Measurements from ENCODE around the gene HLTF. TPM values are rescaled to one million over a fixed set of nuclear protein-coding genes. Genes with fewer than 3 reads are reported as not detected.

Gene HLTF
- total and polyA plus RNA-seq, 2 of the 13 experiments (the other 11 are each of a cell fraction or from before 2014, with no cell fraction given), result 12.0 to 22.9 TPM

GRCh38 chr3:149086232-149086988, at the start of gene HLTF (continued):
- TF ChIP-seq, protein P1, sequence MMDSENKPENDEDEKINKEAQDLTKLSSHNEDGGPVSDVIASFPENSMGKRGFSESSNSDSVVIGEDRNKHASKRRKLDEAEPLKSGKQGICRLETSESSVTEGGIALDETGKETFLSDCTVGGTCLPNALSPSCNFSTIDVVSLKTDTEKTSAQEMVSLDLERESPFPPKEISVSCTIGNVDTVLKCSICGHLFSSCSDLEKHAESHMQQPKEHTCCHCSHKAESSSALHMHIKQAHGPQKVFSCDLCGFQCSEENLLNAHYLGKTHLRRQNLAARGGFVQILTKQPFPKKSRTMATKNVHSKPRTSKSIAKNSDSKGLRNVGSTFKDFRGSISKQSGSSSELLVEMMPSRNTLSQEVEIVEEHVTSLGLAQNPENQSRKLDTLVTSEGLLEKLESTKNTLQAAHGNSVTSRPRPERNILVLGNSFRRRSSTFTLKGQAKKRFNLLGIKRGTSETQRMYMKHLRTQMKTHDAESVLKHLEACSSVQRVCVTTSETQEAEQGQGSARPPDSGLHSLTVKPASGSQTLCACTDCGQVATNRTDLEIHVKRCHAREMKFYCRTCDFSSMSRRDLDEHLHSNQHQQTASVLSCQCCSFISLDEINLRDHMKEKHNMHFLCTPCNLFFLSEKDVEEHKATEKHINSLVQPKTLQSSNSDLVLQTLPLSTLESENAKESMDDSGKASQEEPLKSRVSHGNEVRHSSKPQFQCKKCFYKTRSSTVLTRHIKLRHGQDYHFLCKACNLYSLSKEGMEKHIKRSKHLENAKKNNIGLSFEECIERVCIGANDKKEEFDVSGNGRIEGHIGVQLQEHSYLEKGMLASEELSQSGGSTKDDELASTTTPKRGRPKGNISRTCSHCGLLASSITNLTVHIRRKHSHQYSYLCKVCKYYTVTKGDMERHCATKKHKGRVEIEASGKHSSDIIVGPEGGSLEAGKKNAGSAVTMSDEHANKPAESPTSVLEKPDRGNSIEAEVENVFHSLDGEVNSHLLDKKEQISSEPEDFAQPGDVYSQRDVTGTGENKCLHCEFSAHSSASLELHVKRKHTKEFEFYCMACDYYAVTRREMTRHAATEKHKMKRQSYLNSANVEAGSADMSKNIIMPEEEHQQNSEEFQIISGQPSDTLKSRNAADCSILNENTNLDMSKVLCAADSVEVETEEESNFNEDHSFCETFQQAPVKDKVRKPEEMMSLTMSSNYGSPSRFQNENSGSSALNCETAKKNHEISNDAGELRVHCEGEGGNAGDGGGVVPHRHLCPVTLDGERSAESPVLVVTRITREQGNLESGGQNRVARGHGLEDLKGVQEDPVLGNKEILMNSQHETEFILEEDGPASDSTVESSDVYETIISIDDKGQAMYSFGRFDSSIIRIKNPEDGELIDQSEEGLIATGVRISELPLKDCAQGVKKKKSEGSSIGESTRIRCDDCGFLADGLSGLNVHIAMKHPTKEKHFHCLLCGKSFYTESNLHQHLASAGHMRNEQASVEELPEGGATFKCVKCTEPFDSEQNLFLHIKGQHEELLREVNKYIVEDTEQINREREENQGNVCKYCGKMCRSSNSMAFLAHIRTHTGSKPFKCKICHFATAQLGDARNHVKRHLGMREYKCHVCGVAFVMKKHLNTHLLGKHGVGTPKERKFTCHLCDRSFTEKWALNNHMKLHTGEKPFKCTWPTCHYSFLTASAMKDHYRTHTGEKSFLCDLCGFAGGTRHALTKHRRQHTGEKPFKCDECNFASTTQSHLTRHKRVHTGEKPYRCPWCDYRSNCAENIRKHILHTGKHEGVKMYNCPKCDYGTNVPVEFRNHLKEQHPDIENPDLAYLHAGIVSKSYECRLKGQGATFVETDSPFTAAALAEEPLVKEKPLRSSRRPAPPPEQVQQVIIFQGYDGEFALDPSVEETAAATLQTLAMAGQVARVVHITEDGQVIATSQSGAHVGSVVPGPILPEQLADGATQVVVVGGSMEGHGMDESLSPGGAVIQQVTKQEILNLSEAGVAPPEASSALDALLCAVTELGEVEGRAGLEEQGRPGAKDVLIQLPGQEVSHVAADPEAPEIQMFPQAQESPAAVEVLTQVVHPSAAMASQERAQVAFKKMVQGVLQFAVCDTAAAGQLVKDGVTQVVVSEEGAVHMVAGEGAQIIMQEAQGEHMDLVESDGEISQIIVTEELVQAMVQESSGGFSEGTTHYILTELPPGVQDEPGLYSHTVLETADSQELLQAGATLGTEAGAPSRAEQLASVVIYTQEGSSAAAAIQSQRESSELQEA (CRISPR knock-in tag; IDR thresholded peaks at IDR 0.05; ENCODE audit: not compliant biosample characterization), result peak; percentile 89
- TF ChIP-seq NFRKB (IDR thresholded peaks at IDR 0.05) (no peak), NR2F1 (CRISPR knock-in tag; IDR thresholded peaks at IDR 0.05) (peak in 1 of 2 experiments; percentile 39; a peak in 1 of 4 replicates), KLF11 (CRISPR knock-in tag; IDR thresholded peaks at IDR 0.05) (peak; percentile 94; the same call in 1 of the 2 replicates), ZNF776 (CRISPR knock-in tag; IDR thresholded peaks at IDR 0.05) (no peak), DR1 (CRISPR knock-in tag; IDR thresholded peaks at IDR 0.05) (peak; percentile 62; the same call in 1 of the 2 replicates), ZSCAN12 (CRISPR knock-in tag; IDR thresholded peaks at IDR 0.05) (no peak), ZSCAN20 (CRISPR knock-in tag; IDR thresholded peaks at IDR 0.05; ENCODE audit: borderline replicate concordance) (peak; percentile 95; the same call in 1 of the 2 replicates), MAFF (IDR thresholded peaks at IDR 0.05; ENCODE audit: low read depth, low read length) (no peak), IRF1 (CRISPR knock-in tag; IDR thresholded peaks at IDR 0.05; ENCODE audit: low read depth) (no peak), TBX2 (CRISPR knock-in tag; IDR thresholded peaks at IDR 0.05; ENCODE audit: borderline replicate concordance) (peak; percentile 67; the same call in 1 of the 2 replicates), ZNF652 (CRISPR knock-in tag; IDR thresholded peaks at IDR 0.05; ENCODE audit: borderline replicate concordance, low read depth) (no peak)
- TF ChIP-seq, protein P2, sequence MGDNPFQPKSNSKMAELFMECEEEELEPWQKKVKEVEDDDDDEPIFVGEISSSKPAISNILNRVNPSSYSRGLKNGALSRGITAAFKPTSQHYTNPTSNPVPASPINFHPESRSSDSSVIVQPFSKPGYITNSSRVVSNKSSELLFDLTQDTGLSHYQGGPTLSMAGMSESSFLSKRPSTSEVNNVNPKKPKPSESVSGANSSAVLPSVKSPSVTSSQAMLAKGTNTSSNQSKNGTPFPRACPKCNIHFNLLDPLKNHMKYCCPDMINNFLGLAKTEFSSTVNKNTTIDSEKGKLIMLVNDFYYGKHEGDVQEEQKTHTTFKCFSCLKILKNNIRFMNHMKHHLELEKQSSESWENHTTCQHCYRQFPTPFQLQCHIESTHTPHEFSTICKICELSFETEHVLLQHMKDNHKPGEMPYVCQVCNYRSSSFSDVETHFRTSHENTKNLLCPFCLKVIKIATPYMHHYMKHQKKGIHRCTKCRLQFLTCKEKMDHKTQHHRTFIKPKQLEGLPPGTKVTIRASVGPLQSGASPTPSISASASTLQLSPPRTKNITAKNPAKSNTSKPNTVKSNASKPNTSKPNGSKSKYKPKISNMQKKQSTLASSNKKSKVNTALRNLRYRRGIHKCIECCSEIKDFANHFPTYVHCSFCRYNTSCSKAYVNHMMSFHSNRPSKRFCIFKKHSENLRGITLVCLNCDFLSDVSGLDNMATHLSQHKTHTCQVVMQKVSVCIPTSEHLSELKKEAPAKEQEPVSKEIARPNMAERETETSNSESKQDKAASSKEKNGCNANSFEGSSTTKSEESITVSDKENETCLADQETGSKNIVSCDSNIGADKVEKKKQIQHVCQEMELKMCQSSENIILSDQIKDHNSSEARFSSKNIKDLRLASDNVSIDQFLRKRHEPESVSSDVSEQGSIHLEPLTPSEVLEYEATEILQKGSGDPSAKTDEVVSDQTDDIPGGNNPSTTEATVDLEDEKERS (CRISPR knock-in tag; IDR thresholded peaks at IDR 0.05), result no peak
- TF ChIP-seq, protein P3, sequence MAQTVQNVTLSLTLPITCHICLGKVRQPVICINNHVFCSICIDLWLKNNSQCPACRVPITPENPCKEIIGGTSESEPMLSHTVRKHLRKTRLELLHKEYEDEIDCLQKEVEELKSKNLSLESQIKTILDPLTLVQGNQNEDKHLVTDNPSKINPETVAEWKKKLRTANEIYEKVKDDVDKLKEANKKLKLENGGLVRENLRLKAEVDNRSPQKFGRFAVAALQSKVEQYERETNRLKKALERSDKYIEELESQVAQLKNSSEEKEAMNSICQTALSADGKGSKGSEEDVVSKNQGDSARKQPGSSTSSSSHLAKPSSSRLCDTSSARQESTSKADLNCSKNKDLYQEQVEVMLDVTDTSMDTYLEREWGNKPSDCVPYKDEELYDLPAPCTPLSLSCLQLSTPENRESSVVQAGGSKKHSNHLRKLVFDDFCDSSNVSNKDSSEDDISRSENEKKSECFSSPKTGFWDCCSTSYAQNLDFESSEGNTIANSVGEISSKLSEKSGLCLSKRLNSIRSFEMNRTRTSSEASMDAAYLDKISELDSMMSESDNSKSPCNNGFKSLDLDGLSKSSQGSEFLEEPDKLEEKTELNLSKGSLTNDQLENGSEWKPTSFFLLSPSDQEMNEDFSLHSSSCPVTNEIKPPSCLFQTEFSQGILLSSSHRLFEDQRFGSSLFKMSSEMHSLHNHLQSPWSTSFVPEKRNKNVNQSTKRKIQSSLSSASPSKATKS (CRISPR knock-in tag; IDR thresholded peaks at IDR 0.05), result no peak
